ENCODE measurements around the gene KCNIP3.

KCNIP3 gene

GRCh38 chr2:95270541-95271081, 26.5 kb upstream of the KCNIP3 start:
- H3K4me3 ChIP-seq (ENCODE audit: low read length) = no peak overlapping the region
- no peak for DNase-seq (ENCODE audit: low read depth)
- TF ChIP-seq, protein P1, sequence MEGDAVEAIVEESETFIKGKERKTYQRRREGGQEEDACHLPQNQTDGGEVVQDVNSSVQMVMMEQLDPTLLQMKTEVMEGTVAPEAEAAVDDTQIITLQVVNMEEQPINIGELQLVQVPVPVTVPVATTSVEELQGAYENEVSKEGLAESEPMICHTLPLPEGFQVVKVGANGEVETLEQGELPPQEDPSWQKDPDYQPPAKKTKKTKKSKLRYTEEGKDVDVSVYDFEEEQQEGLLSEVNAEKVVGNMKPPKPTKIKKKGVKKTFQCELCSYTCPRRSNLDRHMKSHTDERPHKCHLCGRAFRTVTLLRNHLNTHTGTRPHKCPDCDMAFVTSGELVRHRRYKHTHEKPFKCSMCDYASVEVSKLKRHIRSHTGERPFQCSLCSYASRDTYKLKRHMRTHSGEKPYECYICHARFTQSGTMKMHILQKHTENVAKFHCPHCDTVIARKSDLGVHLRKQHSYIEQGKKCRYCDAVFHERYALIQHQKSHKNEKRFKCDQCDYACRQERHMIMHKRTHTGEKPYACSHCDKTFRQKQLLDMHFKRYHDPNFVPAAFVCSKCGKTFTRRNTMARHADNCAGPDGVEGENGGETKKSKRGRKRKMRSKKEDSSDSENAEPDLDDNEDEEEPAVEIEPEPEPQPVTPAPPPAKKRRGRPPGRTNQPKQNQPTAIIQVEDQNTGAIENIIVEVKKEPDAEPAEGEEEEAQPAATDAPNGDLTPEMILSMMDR (IDR thresholded peaks at IDR 0.05; ENCODE audit: insufficient read depth, low read depth, low read length, missing control alignments) = no peak

DNA sequence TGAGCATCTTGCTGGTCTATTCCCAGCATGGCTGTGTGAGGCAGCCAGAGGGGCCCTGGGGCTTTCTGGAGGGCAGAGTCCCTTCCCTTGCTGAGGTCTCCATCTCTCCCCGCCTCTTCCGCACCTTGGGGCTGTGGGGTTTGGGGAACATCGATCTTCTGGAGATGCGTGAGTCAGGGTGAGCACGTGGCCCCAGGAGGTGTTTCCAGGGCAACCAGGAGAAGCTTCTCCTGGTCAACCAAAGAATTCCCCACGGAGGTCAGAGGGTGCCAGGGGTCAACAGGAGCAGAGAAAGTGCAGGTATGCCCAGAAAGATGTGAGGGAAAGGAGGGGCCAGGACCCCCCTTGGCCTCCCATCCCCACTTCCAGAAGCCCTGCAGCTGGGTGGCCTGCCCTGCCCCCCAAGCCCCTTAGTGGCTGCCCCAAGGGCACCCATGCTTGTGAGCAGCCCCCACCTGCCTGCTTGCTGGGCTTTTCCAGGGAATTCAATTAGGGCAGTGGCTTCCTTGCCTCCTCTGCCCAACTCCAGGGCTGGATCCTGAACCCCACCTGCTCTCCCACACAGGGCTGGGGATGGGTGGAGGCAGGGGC, 25.7 kb upstream of the KCNIP3 start:
- DNase-seq (ENCODE audit: low read depth) = no peak
- TF ChIP-seq, protein P1 (IDR thresholded peaks at IDR 0.05; ENCODE audit: insufficient read depth, low read depth, low read length, missing control alignments) = no peak
- H3K4me3 ChIP-seq (ENCODE audit: low read length) = no peak overlapping the region

DNA sequence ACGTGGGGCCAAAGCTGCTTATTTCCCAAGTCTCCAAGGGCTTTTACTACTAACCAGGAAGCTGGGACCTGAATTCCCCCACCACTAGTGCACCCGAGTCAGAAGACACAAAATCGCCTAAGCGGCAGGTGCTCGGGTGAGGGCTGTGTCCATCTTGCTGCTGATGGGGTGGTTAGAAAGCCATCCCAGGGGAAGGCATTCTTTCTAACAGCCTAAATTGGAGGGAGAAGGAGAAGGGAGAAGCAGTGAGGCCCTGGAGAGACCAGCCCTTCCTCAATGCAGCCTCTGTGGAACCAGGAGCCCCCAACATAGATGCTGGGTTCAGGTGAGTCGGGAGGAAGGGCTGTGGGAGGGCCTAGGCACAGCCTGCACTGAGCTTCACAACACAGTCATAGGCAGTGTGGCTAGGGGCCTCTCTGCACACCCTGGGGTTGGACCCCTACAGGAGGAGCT, 24.8 kb upstream of the KCNIP3 start:
- H3K4me3 ChIP-seq (ENCODE audit: low read length) = no peak overlapping the region
- DNase-seq (ENCODE audit: low read depth) = no peak
- TF ChIP-seq, protein P1 (IDR thresholded peaks at IDR 0.05; ENCODE audit: insufficient read depth, low read depth, low read length, missing control alignments) = no peak

- no peak for DNase-seq (ENCODE audit: low read depth)
- H3K4me3 ChIP-seq (ENCODE audit: low read length) = no peak overlapping the region
- TF ChIP-seq, protein P1 (IDR thresholded peaks at IDR 0.05; ENCODE audit: insufficient read depth, low read depth, low read length, missing control alignments) = no peak
Measured at GRCh38 chr2:95272781-95273180, 24.4 kb upstream of the KCNIP3 start.

GRCh38 chr2:95273566-95274290, 23.4 kb upstream of the KCNIP3 start:
- no peak for DNase-seq (ENCODE audit: low read depth)
- H3K4me3 ChIP-seq (ENCODE audit: low read length) = no peak overlapping the region

DNA sequence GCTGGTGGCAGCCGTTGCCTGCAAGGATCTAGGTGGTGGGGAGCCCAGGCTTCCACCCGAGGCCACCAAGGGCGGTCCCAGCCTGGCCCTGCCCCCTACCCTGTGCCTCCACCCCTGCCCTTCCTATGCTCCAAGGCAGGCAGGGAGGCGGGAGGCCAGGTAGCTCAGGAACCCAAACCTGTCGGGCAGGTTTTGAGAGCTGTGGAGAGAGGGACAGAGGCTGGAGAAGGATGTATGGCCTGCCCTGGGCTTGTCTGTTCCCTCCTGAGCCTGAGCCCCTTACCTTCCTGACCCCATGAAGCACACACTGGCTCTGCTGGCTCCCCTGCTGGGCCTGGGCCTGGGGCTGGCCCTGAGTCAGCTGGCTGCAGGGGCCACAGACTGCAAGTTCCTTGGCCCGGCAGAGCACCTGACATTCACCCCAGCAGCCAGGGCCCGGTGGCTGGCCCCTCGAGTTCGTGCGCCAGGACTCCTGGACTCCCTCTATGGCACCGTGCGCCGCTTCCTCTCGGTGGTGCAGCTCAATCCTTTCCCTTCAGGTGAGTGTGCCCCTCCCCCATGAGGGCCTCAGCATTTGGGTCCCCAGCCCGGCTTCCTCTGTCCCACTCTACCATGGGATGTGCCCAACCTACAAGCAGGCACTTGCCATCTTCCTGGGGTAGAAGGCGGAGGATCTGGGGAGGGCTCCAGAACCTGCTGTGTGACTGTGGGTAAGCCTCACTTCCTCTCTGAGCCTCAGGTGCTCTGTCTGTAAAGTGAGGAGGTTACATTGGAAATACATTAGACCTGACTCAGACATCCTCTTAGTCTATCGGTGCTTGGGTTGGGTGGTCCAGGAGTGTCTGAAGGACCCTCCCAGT, 22.6 kb upstream of the KCNIP3 start, which contains the start of gene PROM2:
Gene PROM2, plus strand, starts transcription at position 159 of the 860 bp plus-strand sequence. Its CDS starts 137 bp downstream, at position 296.
- TF ChIP-seq, protein P1 (IDR thresholded peaks at IDR 0.05; ENCODE audit: insufficient read depth, low read depth, low read length, missing control alignments) = no peak
- H3K4me3 ChIP-seq (ENCODE audit: low read length) = peak within 1 kb of the TSS; percentile 59
- DNase-seq (ENCODE audit: low read depth) = peak; percentile 79

More at GRCh38 chr2:95273566-95274290, 23.4 kb upstream of the KCNIP3 start:
- TF ChIP-seq, protein P1 (IDR thresholded peaks at IDR 0.05; ENCODE audit: insufficient read depth, low read depth, low read length, missing control alignments) = no peak

All from epithelial cell of esophagus (primary cell).